Breast epithelium (tissue), 4 donors: ENCODE data around the gene CPAMD8. TPM values are rescaled to one million over a fixed set of nuclear protein-coding genes. Genes with fewer than 3 reads are reported as not detected.

ENCODE experiments used
- DNase-seq, 2 donors: peaks; one replicate each; pipeline ENCODE4 v3.0.0-alpha.2; 2019; ENCODE audit warnings: low spot score in 2 of 2
- H3K27ac ChIP-seq, 2 donors: fragments of 200-600 bp; sonication (generic) in 1 of 2; one replicate each; pipeline ENCODE4 v1.5.1; 2016 to 2019; ENCODE audit warnings: mild to moderate bottlenecking in 1 of 2
- H3K27me3 ChIP-seq, 2 donors: fragments of 200-600 bp; sonication (generic) in 1 of 2; one replicate each; pipeline versions ENCODE4 v1.5.1 to v1.6.0; 2017 to 2019; ENCODE audit warnings: control low read depth in 1 of 2, mild to moderate bottlenecking in 1 of 2
- H3K36me3 ChIP-seq: fragments of 200-600 bp; one replicate; pipeline ENCODE4 v1.5.1; 2019
- H3K4me1 ChIP-seq, 2 donors: fragments of 200-600 bp; sonication (generic); one replicate each; pipeline ENCODE4 v1.5.1; 2016 to 2019; ENCODE audit warnings: control low read depth in 1 of 2
- H3K4me3 ChIP-seq, 3 donors: fragments of 200-600 bp; sonication (generic); 1 replicate in 2 of 3; 2 replicates in 1 of 3; pipeline ENCODE4 v1.5.1; 2016 to 2019; ENCODE audit warnings: mild to moderate bottlenecking in 3 of 3, moderate library complexity in 2 of 3
- H3K9me3 ChIP-seq, 2 donors: fragments of 200-600 bp; sonication (generic) in 1 of 2; one replicate each; pipeline ENCODE4 v1.5.1; 2016 to 2019; ENCODE audit warnings: control low read depth in 1 of 2
- POLR2A ChIP-seq: fragments of 450-650 bp; IDR thresholded peaks from one replicate; pipeline ENCODE4 v1.6.1; 2016; ENCODE audit warnings: antibody characterized with exemption, mild to moderate bottlenecking, moderate library complexity
- POLR2AphosphoS5 ChIP-seq, 3 donors: sonication (generic); formaldehyde crosslinking; IDR thresholded peaks; one replicate each; pipeline ENCODE4 v1.6.1; 2017; ENCODE audit warnings: antibody characterized with exemption in 3 of 3
- intact Hi-C: fragments of 100-400 bp; cut with DNase I; formaldehyde crosslinking; loops from one replicate; pipeline ENCODE4 v1.15.1; 2023; ENCODE audit warnings: low total_unique reads
- total RNA-seq, 3 donors: library from RNA; depleted of rRNA; stranded (reverse); fragments of >200 nt; gene quantifications; one replicate each; pipeline ENCODE4 v1.1.0, GENCODE V29; 2016
- TF ChIP-seq, protein P1 (sequence below), 3 donors: fragments of 450-650 bp; IDR thresholded peaks; one replicate each; pipeline ENCODE4 v1.5.1; 2016 to 2017; ENCODE audit warnings: antibody characterized with exemption in 3 of 3, mild to moderate bottlenecking in 3 of 3, moderate library complexity in 3 of 3

CPAMD8 gene
- 10 to 100 TPM in 2 of 3 donors, 1 to 10 TPM in 1; 9.5 to 24.0 (median 20.2) TPM for total RNA-seq

DNA sequence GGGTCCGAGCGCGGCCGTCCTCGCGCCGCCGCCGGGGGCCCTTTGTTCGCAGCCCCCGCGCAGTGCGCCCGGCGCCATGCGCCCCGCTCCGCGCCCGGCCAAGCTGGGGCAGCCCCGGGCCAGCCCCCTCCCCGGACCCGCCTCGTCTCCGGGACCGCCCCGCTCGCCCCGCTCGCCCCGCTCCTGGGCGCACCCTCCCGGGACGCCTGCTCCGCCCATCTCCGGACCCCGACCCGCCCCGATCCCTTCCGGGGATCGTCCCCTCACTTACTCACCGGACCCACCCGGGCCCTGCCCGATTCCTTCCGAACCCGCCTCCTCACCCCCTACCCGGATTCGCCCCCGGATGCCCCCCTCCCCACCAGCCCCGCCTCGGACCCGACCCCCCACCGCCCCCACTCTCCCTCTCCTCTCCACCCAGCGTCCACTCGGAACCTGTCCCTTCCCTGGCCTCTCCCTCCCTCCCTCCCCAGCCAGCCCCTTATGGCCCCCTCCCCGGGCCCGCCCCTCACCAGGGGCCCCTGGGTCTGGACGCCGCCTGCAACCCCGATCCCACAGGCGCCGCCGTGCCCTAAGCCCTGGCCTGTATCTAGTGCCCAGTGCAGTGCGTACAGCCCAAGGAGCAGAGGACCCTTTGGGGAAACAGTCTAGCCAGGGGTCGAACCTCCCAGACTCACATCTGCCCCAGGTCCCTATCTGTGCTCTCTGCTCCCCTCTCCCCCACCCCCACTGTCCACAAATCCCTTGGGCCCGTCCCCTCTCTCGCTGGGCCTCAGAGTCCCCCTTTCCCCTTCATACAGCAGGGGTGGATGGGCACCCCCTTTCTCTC lies at the start of gene CPAMD8:
TSS of gene CPAMD8 (minus strand) at position 105 of the 829 bp plus-strand sequence. CDS start 168 bp downstream, outside the sequence.
- Histone ChIP-seq H3K27me3 (peaks cover 0 to 14% of the 10 kb centered on the region in 2 donors), H3K36me3 (no peaks in the 10 kb centered on the region), H3K4me1 (no peaks in the 10 kb centered on the region), H3K4me3 (peak within 1 kb of the TSS; percentile 25 to 63 (median 53)), H3K9me3 (no peaks in the 10 kb centered on the region), H3K27ac (peak within 1 kb of the TSS in 1 of 2 donors; percentile 65)
- no peak for TF ChIP-seq POLR2AphosphoS5 (IDR thresholded peaks at IDR 0.05)
- TF ChIP-seq POLR2A = no peak
- TF ChIP-seq, protein P1, sequence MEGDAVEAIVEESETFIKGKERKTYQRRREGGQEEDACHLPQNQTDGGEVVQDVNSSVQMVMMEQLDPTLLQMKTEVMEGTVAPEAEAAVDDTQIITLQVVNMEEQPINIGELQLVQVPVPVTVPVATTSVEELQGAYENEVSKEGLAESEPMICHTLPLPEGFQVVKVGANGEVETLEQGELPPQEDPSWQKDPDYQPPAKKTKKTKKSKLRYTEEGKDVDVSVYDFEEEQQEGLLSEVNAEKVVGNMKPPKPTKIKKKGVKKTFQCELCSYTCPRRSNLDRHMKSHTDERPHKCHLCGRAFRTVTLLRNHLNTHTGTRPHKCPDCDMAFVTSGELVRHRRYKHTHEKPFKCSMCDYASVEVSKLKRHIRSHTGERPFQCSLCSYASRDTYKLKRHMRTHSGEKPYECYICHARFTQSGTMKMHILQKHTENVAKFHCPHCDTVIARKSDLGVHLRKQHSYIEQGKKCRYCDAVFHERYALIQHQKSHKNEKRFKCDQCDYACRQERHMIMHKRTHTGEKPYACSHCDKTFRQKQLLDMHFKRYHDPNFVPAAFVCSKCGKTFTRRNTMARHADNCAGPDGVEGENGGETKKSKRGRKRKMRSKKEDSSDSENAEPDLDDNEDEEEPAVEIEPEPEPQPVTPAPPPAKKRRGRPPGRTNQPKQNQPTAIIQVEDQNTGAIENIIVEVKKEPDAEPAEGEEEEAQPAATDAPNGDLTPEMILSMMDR (IDR thresholded peaks at IDR 0.05) = no peak
- DNase-seq = no peak
- intact Hi-C loops = loop anchor here (5.0 kb wide), 1 partner anchor 770 kb away; the partner anchor contains the start of gene B3GNT3

DNA sequence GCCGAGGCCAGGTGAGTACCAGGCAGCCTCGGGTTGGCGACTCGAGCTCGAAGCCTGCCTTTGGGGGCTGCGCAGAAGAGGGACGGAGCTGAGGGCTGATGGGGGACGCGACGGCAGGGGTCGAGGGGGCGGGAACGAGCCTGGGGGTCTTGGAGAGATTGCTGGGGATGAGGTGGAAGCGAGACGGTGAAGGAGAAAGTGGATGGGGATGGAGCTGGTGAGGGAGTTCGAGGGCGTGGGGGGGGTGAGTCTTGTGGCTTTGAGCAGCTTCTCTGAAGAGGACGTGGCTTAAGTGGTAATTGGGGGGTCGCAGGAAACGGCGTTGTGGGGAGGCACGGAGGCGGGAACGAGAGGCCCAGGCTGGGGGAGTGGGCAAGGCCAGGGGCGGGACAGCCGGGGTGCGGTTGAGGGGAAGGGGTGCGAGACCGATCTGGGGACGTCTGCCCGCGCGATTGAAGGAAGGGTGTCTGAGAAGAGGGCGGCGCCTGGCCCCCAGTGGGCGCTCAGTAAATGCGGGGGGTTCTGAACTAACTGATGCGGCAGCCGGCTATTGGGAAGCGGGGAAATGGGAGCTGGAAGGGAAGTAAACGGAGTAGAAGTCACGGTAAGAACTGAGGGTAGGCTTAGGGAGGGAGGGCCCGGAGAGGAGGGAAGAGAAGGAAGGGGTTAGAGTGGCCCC lies 49.4 kb upstream of the CPAMD8 start:
- intact Hi-C loops = no loop called here
- peak in 1 of 2 donors; percentile 44 for DNase-seq

DNA sequence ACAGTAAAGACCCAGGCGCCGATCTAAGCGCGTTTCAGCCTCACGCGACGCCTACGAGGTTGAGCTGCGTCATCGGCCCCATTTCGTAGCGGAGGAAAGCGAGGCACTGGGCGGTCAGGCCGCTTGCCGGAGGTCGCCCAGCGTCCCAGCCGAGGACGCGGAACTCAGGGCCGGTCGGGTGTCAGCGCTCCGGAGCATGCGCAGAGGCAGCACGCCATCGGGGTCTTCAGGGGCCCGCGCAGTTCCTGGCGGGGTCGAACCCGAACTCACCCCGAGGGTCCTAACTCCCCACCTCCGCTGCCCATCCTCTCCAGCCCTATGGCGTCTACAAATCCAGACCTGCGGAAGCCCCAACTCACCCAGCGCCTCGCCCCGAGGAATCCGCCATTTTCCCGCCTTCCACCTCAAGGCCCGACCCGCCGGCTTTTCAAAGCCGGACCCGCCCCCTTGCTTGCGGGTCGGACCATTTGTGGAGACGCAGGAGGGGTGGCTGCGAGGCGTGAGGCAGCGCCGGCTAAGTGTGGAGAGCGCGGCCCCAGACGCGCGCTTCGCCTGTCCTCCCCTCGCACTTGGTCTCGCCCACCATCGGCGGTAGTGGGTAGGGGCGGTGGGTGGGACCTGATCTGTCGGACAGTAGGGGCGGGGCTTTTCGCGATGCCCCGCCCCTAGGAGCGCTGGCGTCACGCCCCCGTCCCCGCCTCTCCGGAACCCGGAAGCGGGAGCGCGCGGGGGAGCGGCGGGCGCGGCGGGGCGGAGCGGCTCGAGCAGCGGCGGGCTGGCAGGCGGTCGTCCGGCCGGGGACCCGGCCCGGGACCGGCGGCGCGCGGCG lies 48.6 kb upstream of the CPAMD8 start, which contains the start of the genes HAUS8 and MYO9B:
TSS of gene HAUS8 (minus strand) at position 418 of the 829 bp plus-strand sequence. CDS start at position 388, 30 bp downstream.
TSS of gene MYO9B (plus strand) at position 743 of the 829 bp plus-strand sequence. CDS start 25,941 bp downstream, outside the sequence.
- H3K27me3 ChIP-seq = no peaks in the 10 kb centered on the region
- TF ChIP-seq POLR2A (no peak), POLR2AphosphoS5 (IDR thresholded peaks at IDR 0.05) (peak; percentile 82 to 93 (median 87))
- TF ChIP-seq, protein P1 (IDR thresholded peaks at IDR 0.05) = no peak
- peak; percentile 98 to 99 for DNase-seq
- H3K4me1 ChIP-seq = peaks cover 4 to 19% of the 10 kb centered on the region in 2 donors
- peak within 1 kb of the TSS; percentile 85 to 89 for H3K27ac ChIP-seq
- no peaks in the 10 kb centered on the region for H3K36me3 ChIP-seq
- intact Hi-C loops = no loop called here
- H3K9me3 ChIP-seq = no peaks in the 10 kb centered on the region
- H3K4me3 ChIP-seq = peak within 1 kb of the TSS; percentile 68 to 84 (median 74)

More for the DNA sequence above, 49.4 kb upstream of the CPAMD8 start:
- Histone ChIP-seq H3K4me1 (peaks cover 4 to 19% of the 10 kb centered on the region in 2 donors), H3K36me3 (no peaks in the 10 kb centered on the region), H3K4me3 (peak overlapping the region; percentile 68 to 84 (median 74)), H3K9me3 (no peaks in the 10 kb centered on the region), H3K27ac (peak overlapping the region; percentile 84 to 89), H3K27me3 (no peaks in the 10 kb centered on the region)
- TF ChIP-seq, protein P1 (IDR thresholded peaks at IDR 0.05) = no peak
- no peak for TF ChIP-seq POLR2AphosphoS5 (IDR thresholded peaks at IDR 0.05)
- no peak for TF ChIP-seq POLR2A

DNA sequence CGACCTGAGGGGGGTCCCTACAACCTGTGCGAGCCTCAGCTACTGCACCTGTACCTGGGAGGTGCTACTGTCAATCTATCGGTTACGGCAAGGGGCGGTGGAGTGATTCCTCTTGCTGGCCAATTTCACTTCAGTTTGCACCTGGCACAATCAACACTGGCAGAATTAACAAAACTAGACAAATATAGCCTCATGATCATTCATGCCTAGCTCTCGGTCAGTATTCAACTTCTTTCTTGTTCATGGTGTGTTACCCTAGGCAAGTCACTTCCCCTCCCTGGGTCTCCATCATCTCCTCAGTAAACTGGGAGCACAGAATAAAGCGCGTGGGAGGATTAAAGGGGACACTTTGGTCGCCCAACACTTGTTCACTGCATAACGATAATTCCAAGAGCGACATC lies 48.0 kb upstream of the CPAMD8 start:
- H3K36me3 ChIP-seq = no peaks in the 10 kb centered on the region
- H3K27me3 ChIP-seq = no peaks in the 10 kb centered on the region
- peak overlapping the region; percentile 85 for H3K27ac ChIP-seq
- H3K4me1 ChIP-seq = peaks cover 4 to 19% of the 10 kb centered on the region in 2 donors
- TF ChIP-seq, protein P1 (IDR thresholded peaks at IDR 0.05) = no peak
- no peak for TF ChIP-seq POLR2AphosphoS5 (IDR thresholded peaks at IDR 0.05)
- TF ChIP-seq POLR2A = no peak
- intact Hi-C loops = no loop called here
- H3K4me3 ChIP-seq = peak overlapping the region; percentile 68 to 84 (median 74)
- DNase-seq = no peak
- H3K9me3 ChIP-seq = no peaks in the 10 kb centered on the region
